GM18508 (cell line): ENCODE data around the gene OR2T1.
"Not testable (repeated sequence)": the region's sequence is repeated elsewhere in the genome, so short reads cannot be mapped to it uniquely, and the experiment has no call there.

Experiments used
- ATAC-seq: cut with Tn5 transposase; IDR thresholded peaks from one replicate; pipeline ENCODE4 v1.9.1; 2021; ENCODE audit warnings: moderate number of reproducible peaks; ENCODE audit not compliant: insufficient read depth, unreplicated experiment

The OR2T1 gene

DNA sequence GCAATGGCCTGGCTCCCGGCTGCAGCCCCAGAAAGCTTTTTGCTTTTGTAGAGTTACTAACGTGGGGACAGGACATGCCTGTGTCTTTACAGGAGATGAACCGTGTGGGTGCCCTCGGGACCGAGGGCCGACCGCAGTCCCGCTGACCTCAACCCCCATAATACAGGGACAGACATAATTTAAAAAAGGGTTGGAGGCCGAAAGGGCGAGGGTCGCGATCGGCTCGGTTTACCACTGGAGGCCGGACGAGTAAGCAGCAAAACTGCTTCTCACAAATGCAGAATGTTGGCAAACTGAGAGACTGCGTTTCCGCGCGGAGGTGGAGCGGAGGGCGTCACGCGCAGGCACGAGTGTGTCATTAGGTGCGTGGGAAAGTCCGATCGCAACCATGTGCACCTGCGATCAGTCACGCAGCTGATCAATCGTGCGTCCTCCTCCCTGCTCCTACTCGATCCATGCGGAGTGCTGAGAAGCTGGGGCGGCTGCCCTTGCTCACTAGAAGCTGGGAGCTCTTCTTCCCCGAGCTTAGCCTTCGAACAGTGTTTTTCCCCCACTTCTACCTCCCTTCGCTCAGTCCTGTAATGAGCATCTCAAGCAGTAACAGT, 31.1 kb downstream of the OR2T1 start:
- ATAC-seq: not testable (repeated sequence)

DNA sequence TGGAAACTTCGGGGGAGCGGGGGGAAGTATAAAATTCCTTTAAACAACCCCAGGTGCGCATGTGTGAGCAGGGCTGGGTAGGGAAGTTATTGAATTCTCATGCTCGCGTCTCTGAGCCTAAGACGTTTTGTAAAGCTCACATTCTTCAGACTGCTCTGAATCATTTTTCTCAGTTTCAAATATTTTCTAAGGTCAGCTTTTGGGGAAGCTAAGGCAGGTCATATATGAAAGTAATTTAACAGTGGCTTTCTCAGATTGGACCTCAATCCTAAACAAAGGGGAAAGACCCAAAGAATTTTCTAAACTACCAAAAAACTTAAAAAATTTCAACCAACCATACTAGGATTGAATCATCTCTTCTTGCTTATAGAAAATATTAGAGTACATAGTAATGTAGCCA, 32.1 kb downstream of the OR2T1 start:
- ATAC-seq: not testable (repeated sequence)

DNA sequence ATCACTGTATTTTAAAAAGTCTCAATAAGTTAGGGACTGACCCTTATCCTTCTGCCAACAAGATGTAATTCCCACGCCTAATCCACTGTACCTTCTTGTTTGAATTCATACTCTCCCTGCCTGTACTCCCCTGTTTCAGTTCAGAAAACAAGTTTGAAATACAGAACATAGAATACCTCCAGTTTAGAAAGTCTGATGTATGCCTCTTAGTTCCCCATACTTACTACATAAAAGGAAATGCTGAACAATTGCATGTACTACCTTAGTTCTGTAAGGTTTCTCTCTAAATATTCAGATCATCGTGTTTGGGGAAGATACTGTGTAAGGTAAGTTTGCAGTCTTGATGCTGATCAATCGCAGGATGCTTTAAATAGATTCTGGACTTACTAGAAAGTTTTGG, 33.5 kb downstream of the OR2T1 start:
- ATAC-seq: not testable (repeated sequence)

DNA sequence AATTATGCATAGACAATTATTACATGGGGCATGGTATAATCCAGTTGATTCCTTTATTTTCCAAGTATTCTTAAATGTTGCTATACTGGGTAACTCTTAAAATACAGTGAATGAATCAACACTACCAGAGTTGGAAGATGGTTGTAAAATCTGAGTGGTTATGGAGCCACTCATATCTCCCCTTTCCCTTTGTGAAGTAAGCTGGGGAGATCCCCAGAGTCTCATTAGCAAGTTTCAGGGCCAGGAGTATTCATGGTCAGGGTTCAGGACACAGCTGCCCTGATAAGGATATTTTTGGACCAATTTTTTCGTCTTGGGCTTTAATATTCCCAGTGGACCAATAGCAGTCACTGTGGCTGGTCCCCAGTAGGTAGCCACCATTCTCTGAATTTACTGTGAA, 35.8 kb downstream of the OR2T1 start:
- not testable (repeated sequence) for ATAC-seq

DNA sequence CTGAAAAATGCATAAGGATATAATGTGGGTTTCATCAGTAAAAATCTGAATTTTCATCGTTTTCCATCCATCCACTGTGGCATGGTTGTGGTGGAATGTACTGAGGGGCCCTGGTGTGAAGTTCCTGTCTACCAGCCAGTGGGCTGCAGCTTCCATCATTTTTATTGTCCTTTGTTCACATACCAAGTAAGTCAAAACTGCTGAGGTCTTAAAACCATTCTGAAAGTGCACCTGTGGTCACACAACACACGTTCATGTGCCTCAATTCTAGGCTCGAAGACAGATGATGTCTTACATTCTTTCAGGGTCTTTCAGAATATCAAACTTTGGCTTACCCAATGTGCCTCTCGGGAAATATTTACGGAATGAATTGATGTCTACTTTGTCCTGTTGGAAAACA, 36.4 kb downstream of the OR2T1 start:
- not testable (repeated sequence) for ATAC-seq

DNA sequence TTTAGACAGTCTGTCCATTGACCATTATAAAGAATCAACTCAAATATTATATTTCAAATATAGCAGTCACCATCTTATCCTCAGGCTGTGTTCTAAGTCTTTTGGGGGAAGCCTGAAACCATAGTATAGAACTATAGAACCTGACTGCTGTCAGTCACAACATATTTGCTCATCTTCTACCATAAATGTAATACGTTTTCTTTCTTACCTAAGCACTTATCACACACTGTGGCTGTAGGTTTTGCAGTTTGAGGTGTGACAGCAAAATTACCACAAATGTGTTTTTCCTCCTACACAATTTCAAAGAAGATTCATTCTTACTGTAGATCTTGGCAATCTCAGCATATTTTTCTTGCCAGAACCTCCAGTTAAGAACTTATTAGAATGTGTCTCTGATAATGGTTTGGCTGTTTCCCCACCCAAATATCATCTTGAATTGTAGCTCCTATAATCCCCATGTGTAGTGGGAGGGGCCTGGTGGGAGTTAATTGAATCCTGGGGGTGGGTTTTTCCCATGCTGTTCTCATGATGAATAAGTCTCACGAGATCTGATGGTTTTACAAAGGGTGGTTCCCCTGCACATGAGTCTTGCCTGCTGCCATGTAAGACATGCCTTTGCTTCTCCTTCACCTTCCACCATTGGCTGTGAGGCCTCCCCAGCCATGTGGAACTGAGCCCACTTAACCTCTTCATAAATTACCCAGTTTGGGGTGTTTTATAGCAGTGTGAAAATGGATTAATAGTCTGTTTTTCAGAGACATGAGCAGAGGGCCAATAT, 39.8 kb downstream of the OR2T1 start:
- ATAC-seq: not testable (repeated sequence)

DNA sequence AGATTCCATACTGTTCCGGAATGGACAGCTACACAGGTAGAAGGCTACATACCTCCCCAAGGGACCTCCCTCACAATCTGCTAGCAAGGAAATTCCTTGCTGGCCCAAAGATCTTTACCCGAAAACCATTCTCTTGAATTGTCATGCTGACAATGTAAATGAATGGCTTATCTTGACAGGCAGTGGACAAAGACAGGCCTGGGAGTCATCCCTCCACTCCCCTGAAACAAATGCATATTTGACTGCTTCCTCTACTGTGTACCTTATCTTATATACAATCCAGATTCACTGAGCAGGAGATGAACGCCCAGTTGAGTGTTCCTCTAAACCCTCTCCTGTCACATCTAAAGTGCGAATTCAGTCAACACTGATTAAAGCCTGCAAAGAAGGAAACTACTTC, 41.8 kb downstream of the OR2T1 start:
- not testable (repeated sequence) for ATAC-seq

DNA sequence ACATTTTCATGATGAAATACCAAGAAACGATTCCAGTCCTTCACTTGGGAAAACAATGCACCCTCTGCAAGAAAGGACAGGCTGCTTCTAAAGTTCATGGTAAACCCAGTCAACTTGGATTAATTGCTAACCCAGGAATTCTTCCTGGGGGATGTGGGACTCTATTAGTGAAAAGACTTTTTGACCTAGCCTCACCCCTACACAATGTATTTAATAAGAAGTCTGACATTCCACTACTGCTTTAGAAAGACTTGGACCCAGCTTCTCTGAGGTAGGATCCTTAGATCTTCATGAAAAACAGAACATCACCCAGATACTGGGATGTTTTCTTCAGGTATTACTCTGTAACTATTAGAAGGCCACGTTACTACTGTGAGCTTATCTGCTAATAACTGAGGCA, 42.6 kb downstream of the OR2T1 start, which contains the start of gene OR2T2:
OR2T2 (plus strand) TSS at position 239 of the 400 bp plus-strand sequence. CDS start 7,161 bp downstream, outside the sequence.
- ATAC-seq: not testable (repeated sequence)

DNA sequence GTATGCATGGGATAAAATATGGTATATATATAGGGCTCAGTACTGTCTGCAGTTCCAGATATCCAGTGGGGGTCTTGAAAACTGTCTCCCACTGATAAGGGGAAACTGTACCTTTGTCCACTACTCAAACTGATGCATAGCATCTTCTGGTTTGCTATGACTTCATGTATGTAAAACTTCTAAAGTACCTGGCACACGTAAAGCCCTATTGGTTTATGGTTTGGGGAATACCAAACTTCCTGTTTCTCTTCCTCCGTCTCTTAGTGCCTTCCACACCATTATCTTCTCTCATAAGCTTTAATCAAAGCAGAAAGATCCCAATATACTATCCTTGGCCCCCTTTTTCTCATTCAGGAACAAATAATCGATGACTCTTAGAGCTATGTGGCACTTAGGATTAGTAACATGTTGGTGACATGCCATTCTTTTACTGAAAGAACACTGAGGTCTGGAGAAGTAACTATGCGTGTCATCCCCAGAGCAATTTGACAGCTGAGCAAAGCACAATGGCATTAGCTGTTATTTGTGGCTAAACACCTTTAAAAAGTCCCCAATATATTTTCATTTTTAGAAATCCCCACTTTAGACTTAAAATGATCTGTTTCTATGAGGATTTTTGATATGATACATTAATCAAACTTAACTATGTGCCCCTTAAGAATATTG, 45.7 kb downstream of the OR2T1 start:
- ATAC-seq: peak; percentile 66

DNA sequence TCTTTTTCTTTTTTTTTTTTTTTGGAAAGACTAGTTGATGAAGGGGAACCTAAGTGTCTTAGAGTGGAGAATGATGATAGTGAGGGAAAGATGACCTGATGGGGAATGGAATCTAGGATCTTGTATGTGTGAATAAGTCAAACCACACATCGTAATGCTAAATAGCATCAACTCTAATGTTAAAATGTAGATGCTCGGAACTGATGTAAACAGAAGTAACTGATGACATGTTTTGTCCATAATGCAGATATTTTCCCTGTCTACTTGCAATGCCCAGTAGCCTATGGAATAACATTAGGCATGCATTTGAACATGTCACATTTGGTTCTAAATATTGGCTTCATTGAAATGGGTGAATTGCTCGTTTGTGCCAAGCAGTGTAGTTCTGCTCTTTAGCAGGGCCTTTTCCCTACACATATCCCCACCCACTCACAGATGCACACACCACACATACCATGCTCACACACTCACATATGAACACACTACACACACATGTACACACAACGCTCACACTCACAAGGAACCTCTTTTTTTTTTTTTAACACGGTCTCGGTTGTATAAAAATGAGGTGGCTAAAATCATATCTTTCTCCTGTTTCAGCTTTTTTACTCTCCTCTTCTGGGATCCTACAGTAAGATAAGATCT, 47.1 kb downstream of the OR2T1 start:
- ATAC-seq: not testable (repeated sequence)

DNA sequence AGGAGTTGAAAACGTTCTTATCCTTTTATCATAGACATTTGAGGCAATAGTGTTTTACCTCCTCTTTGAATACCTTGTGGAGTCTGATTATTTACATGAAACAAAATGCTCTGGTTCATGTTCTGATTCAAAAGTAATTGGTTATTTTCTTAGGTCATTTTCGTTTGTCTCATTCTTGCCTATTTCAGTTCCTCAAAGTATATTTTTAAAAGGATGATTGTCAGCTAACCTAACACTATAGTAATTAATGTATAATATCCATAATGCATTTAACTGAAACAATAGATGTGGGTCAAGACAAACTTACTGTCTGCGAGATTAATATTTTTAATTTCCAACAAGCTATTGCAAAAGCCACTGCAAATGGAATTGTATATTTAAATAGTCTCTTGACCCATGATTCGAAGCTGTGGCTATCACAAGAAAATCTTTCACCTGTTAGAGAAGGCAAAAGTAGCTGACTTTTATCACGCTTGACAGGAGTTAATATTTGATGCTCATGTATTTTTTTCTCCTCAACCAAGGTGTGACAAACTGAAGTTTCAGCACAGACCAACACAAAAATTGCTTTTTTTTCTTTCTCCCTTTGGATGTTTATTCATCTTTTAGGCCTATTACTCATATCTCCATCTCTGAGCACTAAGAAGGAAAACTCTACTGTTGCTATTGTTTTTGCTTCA, 47.8 kb downstream of the OR2T1 start:
- peak; percentile 32 for ATAC-seq

DNA sequence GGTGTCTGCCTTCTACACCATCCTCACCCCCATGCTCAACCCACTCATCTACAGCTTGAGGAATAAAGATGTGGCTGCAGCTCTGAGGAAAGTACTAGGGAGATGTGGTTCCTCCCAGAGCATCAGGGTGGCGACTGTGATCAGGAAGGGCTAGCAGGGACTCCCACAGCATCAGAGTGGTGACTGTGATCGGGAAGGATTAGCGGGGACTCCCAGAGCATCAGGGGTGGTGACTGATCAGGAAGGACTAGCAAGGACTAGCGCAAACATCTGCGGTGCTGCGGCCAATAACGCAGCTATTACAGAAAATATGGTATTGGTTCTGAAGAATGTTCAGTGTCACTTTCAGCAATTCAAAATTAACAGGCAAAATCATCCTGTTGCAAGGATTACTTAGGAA, 50.8 kb downstream of the OR2T1 start:
- ATAC-seq: not testable (repeated sequence)

DNA sequence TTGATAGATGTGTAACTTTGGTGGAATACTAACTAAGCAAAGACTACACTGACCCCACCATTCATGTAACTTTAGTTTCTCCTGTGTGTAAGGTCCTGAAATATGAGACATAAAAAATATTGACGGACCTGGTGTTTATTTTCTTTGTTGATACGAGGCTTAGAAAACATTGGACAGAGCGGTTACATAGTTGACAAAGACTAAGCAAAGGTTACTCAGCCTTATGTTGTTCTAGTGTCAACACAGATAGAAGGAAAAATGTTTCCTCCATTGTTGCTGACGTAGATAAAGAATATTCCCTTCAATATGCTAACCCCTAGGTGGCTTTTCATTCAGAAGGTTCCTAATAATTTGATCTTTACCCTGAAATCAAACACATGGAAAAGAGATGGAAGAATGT, 52.2 kb downstream of the OR2T1 start:
- ATAC-seq: not testable (repeated sequence)

DNA sequence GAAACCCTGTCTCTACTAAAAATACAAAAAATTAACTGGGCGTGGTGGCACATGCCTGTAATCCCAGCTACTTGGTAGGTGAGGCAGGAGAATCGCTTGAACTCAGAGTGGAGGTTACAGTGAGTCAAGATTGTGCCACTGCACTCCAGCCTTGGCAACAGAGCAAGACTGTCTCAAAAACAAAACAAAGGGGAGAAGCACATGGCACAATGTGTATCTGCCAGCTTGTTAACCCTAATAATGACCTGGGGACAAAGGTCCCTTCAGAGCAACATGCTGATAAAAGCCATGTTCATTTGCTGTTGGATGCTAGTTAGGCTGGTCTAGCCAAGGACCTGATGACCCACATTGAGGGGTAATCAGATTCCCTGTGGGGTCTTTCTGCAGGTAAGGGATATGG, 53.8 kb downstream of the OR2T1 start:
- ATAC-seq: not testable (repeated sequence)
